ENCODE measurements around the gene PCGF3.

GRCh38 chr4:702618-703048 lies 3.0 kb upstream of the PCGF3 start:
- TF ChIP-seq TAF1 (IDR thresholded peaks at IDR 0.05; ENCODE audit: low read depth) (no peak), RAD21 (IDR thresholded peaks at IDR 0.05; ENCODE audit: low read depth) (no peak), EP300 (IDR thresholded peaks at IDR 0.05; ENCODE audit: borderline replicate concordance) (no peak)
